Effector CD8-positive, alpha-beta T cell (primary cell): ENCODE measurements around the gene ACO1.

ENCODE experiments used
- DNase-seq: peaks from one replicate; lab custom pipeline; 2025; lab: John Stamatoyannopoulos, UW

Gene ACO1

DNA sequence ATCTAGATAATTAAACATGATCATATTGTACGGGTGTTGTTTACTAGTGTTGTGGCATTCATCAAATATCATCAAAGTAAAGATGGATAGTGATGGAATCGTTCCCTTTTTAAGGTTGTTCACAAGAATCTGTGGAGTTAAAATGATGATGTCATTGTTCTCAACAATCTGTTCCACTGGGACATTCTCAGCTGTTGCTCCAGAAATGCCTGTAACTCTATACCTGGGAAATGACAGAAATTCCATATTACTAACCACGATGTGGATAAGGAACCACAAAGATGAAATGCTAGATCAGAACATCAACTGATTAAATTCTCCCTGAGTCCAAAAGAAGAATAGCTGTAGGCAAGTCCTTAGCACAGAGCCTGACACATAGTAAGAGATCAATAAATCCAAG is 103.5 kb downstream of the ACO1 start:
- DNase-seq: no peak

DNA sequence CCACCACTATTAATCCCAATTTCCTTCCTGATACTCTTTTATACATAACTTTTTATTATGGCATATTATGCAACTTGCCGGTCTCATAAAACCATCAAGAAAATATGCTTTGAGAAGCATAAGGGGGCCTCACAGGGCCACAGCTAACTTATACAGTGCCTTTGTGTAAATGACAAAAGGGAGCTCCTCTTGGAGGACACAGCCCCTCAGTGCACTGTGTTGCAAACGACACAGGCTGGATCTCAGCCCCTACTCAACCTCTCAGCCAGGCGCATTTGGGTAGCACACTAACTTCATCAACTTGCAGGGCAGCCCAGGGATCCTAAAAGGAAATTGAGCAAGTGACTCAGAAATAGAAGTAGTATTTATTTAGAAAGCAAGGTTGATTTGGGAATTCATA is 106.2 kb downstream of the ACO1 start:
- DNase-seq: no peak

DNA sequence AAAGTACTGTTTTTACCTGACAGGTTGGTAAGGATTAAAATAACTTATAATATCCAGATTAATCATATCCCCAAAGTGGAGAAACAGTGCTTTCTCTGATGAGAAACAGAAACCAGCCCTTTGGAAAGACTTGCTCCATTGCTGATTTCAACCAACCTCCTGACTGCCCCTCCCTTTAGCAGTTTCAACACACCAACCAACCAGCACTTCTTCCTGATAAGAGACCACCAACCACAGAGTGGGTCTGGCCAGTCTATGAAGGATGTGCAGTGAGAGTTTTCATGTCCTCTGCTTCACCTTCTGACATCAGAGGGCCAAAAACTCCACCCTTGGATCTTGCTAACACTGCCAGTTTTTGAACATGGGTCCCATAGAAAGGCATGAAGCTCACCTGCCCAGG is 113.5 kb downstream of the ACO1 start:
- DNase-seq: no peak

- no peak for DNase-seq
Observed at GRCh38 chr9:32500768-32501167, 116.3 kb downstream of the ACO1 start.

- no peak for DNase-seq
Observed at GRCh38 chr9:32501868-32502267, 117.4 kb downstream of the ACO1 start.

GRCh38 chr9:32502464-32502863 is 118.0 kb downstream of the ACO1 start:
- no peak for DNase-seq

DNA sequence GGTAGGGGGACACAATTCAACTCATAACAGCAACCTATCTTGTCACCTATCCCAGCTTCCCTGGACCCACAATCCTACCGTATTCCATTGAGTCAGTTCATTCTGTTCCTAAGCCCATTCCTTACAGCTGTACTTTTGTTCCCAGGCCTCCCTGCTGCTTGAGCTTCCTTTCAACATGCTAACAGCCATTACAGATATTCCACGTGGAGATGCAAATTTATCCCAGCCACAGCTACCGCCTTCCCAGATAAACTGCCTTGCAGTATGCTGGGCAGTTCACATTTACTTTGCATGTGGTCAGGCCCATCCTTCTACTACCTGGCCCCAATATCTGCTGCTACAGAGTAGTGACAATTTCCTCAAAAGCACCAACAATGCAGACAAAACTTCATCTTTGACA is 118.6 kb downstream of the ACO1 start:
- DNase-seq: no peak
